ENCODE results near the gene KRTAP5-5.

GRCh38 chr11:1676229-1676740 is 46.7 kb downstream of the KRTAP5-5 start:
- TF ChIP-seq CTCF (IDR thresholded peaks at IDR 0.05; ENCODE audit: poor library complexity, severe bottlenecking): no peak
- no peak for TF ChIP-seq POLR2AphosphoS5 (IDR thresholded peaks at IDR 0.05)
- TF ChIP-seq EP300 (conservative IDR thresholded peaks at IDR 0.05; ENCODE audit: poor library complexity, severe bottlenecking): no peak
- TF ChIP-seq EZH2 (IDR thresholded peaks at IDR 0.05; ENCODE audit: borderline replicate concordance, insufficient read depth, low read length, poor library complexity, severe bottlenecking): no peak
- no peak for TF ChIP-seq TAF1 (IDR thresholded peaks at IDR 0.05; ENCODE audit: low read depth)
- TF ChIP-seq SMC3 (conservative IDR thresholded peaks at IDR 0.05; ENCODE audit: poor library complexity): no peak
- no peak for TF ChIP-seq REST (IDR thresholded peaks at IDR 0.05; ENCODE audit: borderline replicate concordance)
